IMR-90 (cell line): Measurements from ENCODE around the gene CRTC1. TPM values are rescaled to one million over a fixed set of nuclear protein-coding genes. Genes with fewer than 3 reads are reported as not detected.

Experiments
- ATAC-seq: fragments of 200-7000 bp; cut with Tn5 transposase; 2 replicates; pipeline ENCODE4 v1.9.1; 2020; ENCODE audit warnings: low read depth, mild to moderate bottlenecking, moderate library complexity
- BruUV-seq: library from RNA; stranded (reverse); fragments of 400-500 nt; replicated peaks from 2 replicates; lab custom pipeline; 2021; lab: Mats Ljungman, UMichigan
- CTCF ChIA-PET: fragments of 300-600 bp; formaldehyde crosslinking; extraction: SDS; loops from one replicate; lab custom pipeline; 2021; ENCODE audit warnings: antibody characterized with exemption; lab: Yijun Ruan, JAX
- POLR2A ChIA-PET: fragments of 300-600 bp; sonication (Branson Sonifier 250); formaldehyde crosslinking; loops from one replicate; lab custom pipeline; 2022; ENCODE audit warnings: antibody characterized with exemption; ENCODE audit not compliant: unreplicated experiment; lab: Charles Lee
- DNase-seq: peaks from one replicate; pipeline ENCODE4 v3.0.0; 2013
- H2AFZ ChIP-seq: replicated peaks from 2 replicates; pipeline ENCODE3; 2013; ENCODE audit warnings: low read length, mild to moderate bottlenecking; ENCODE audit not compliant: poor library complexity
- H2AK5ac ChIP-seq: 2 replicates; pipeline ENCODE4 v1.6.1; 2013; ENCODE audit warnings: low read depth, low read length, inconsistent platforms
- H2AK9ac ChIP-seq: replicated peaks from 2 replicates; pipeline ENCODE3; 2013; ENCODE audit warnings: mild to moderate bottlenecking, low read depth, low read length, moderate library complexity; ENCODE audit not compliant: poor library complexity
- H2BK120ac ChIP-seq: 2 replicates; pipeline ENCODE4 v1.6.1; 2013; ENCODE audit warnings: low read depth, low read length, inconsistent platforms
- H2BK15ac ChIP-seq: 3 replicates; pipeline ENCODE4 v1.6.1; 2013; ENCODE audit warnings: low read depth, low read length, inconsistent platforms
- H2BK20ac ChIP-seq: 2 replicates; pipeline ENCODE4 v1.6.1; 2013; ENCODE audit warnings: low read depth, mild to moderate bottlenecking, inconsistent platforms, low read length, moderate library complexity
- H2BK5ac ChIP-seq: 2 replicates; pipeline ENCODE4 v1.6.1; 2013; ENCODE audit warnings: mild to moderate bottlenecking, low read depth, low read length, inconsistent platforms; ENCODE audit not compliant: poor library complexity, severe bottlenecking
- H3K14ac ChIP-seq: replicated peaks from 2 replicates; pipeline ENCODE4 v1.6.1; 2013; ENCODE audit warnings: low read depth, low read length, inconsistent platforms
- H3K18ac ChIP-seq: 2 replicates; pipeline ENCODE4 v1.6.1; 2013; ENCODE audit warnings: low read depth, low read length, control low read depth
- H3K23ac ChIP-seq: 2 replicates; pipeline ENCODE4 v1.6.1; 2013; ENCODE audit warnings: low read depth, low read length, inconsistent platforms
- H3K27ac ChIP-seq: 2 replicates; pipeline ENCODE4 v1.5.1; 2013; ENCODE audit warnings: mild to moderate bottlenecking, control low read depth, low read length; ENCODE audit not compliant: insufficient read depth
- H3K27me3 ChIP-seq: 2 replicates; pipeline ENCODE4 v1.6.1; 2013; ENCODE audit warnings: low read length; ENCODE audit not compliant: control insufficient read depth, insufficient read depth
- H3K36me3 ChIP-seq: 2 replicates; pipeline ENCODE4 v1.6.1; 2013; ENCODE audit warnings: low read length, mixed read lengths; ENCODE audit not compliant: control insufficient read depth, insufficient read depth
- H3K4ac ChIP-seq: 2 replicates; pipeline ENCODE4 v1.6.1; 2013; ENCODE audit warnings: low read depth, low read length, inconsistent platforms
- H3K4me1 ChIP-seq: 2 replicates; pipeline ENCODE4 v1.6.1; 2013; ENCODE audit warnings: low read length, mixed read lengths; ENCODE audit not compliant: control insufficient read depth, insufficient read depth
- H3K4me2 ChIP-seq: 2 replicates; pipeline ENCODE4 v1.6.1; 2013; ENCODE audit warnings: low read depth, mild to moderate bottlenecking, control low read depth, low read length, moderate library complexity
- H3K4me3 ChIP-seq: 2 replicates; pipeline ENCODE4 v1.5.1; 2013; ENCODE audit warnings: low read depth, mild to moderate bottlenecking, control low read depth, low read length, moderate library complexity; ENCODE audit not compliant: insufficient read depth
- H3K56ac ChIP-seq: 2 replicates; pipeline ENCODE4 v1.6.1; 2013; ENCODE audit warnings: low read length, inconsistent platforms; ENCODE audit not compliant: insufficient read depth; ENCODE audit errors: extremely low read depth
- H3K79me1 ChIP-seq, 2 experiments: 2 replicates each; pipeline ENCODE4 v1.6.1; 2013; ENCODE audit warnings: low read length in 2 of 2, inconsistent platforms in 1 of 2, low read depth in 1 of 2
- H3K9ac ChIP-seq: 2 replicates; pipeline ENCODE4 v1.6.1; 2013; ENCODE audit warnings: low read depth, low read length, control low read depth
- H3K9me1 ChIP-seq: 2 replicates; pipeline ENCODE4 v1.6.1; 2013; ENCODE audit warnings: low read length, inconsistent platforms; ENCODE audit not compliant: insufficient read depth
- H3K9me3 ChIP-seq: 2 replicates; pipeline ENCODE4 v1.6.1; 2013; ENCODE audit warnings: low read length; ENCODE audit not compliant: control insufficient read depth, insufficient read depth
- H4K20me1 ChIP-seq: 2 replicates; pipeline ENCODE4 v1.6.1; 2013; ENCODE audit warnings: low read length, inconsistent platforms; ENCODE audit not compliant: insufficient read depth
- H4K5ac ChIP-seq: 2 replicates; pipeline ENCODE4 v1.6.1; 2013; ENCODE audit warnings: mild to moderate bottlenecking, low read depth, low read length, control low read depth
- H4K8ac ChIP-seq, 2 experiments: 2 replicates each; pipeline ENCODE4 v1.6.1; 2013; ENCODE audit warnings: low read depth in 2 of 2, low read length in 2 of 2, control low read depth in 1 of 2, inconsistent platforms in 1 of 2
- H4K91ac ChIP-seq: 2 replicates; pipeline ENCODE4 v1.6.1; 2013; ENCODE audit warnings: low read depth, low read length, inconsistent platforms; ENCODE audit not compliant: insufficient read depth
- BHLHE40 ChIP-seq: fragments of 150-350 bp; IDR thresholded peaks from 2 replicates; pipeline ENCODE4 v1.6.1; 2016; ENCODE audit warnings: mild to moderate bottlenecking, low read depth, low read length
- CEBPB ChIP-seq: IDR thresholded peaks from 2 replicates; pipeline ENCODE4 v1.6.1; 2012; ENCODE audit warnings: low read depth, low read length, improper control_type of control experiment
- CHD1 ChIP-seq: IDR thresholded peaks from 2 replicates; pipeline ENCODE4 v1.6.1; 2012; ENCODE audit warnings: low read depth, low read length, improper control_type of control experiment
- ELK1 ChIP-seq: fragments of 150-350 bp; IDR thresholded peaks from 2 replicates; pipeline ENCODE4 v1.6.1; 2016; ENCODE audit warnings: low read depth, mild to moderate bottlenecking, low read length, moderate library complexity, borderline replicate concordance
- FOS ChIP-seq: fragments of 150-350 bp; IDR thresholded peaks from 2 replicates; pipeline ENCODE4 v1.6.1; 2016; ENCODE audit warnings: low read depth, low read length
- MAFK ChIP-seq: IDR thresholded peaks from 2 replicates; pipeline ENCODE4 v1.6.1; 2012; ENCODE audit warnings: low read depth, low read length, improper control_type of control experiment
- MAZ ChIP-seq: IDR thresholded peaks from 2 replicates; pipeline ENCODE4 v1.6.1; 2012; ENCODE audit warnings: low read depth, mild to moderate bottlenecking, low read length, improper control_type of control experiment, moderate library complexity, borderline replicate concordance
- MXI1 ChIP-seq: IDR thresholded peaks from 2 replicates; pipeline ENCODE4 v1.6.1; 2012; ENCODE audit warnings: low read depth, mild to moderate bottlenecking, low read length, moderate library complexity, borderline replicate concordance
- NFE2L2 ChIP-seq: fragments of 150-350 bp; IDR thresholded peaks from 2 replicates; pipeline ENCODE4 v1.6.1; 2016; ENCODE audit warnings: low read depth, mild to moderate bottlenecking, low read length
- POLR2A ChIP-seq: IDR thresholded peaks from 2 replicates; pipeline ENCODE4 v1.6.1; 2012; ENCODE audit warnings: mild to moderate bottlenecking, low read depth, low read length
- RAD21 ChIP-seq: IDR thresholded peaks from 2 replicates; pipeline ENCODE4 v1.6.1; 2012; ENCODE audit warnings: low read length, improper control_type of control experiment
- RCOR1 ChIP-seq: IDR thresholded peaks from 2 replicates; pipeline ENCODE4 v1.6.1; 2012; ENCODE audit warnings: mild to moderate bottlenecking, low read length, improper control_type of control experiment; ENCODE audit not compliant: insufficient replicate concordance
- RFX5 ChIP-seq: IDR thresholded peaks from 2 replicates; pipeline ENCODE4 v1.8.0; 2012; ENCODE audit warnings: low read depth, mild to moderate bottlenecking, low read length, moderate library complexity
- SMC3 ChIP-seq: fragments of 150-350 bp; IDR thresholded peaks from 2 replicates; pipeline ENCODE4 v1.6.1; 2016; ENCODE audit warnings: low read depth, mild to moderate bottlenecking, antibody characterized with exemption, low read length, moderate library complexity
- USF2 ChIP-seq: fragments of 150-350 bp; IDR thresholded peaks from 2 replicates; pipeline ENCODE4 v1.6.1; 2017; ENCODE audit warnings: mild to moderate bottlenecking, antibody characterized with exemption, low read length, low read depth
- WGBS, 2 experiments: methylation state at CpG; one replicate each; pipeline versions ENCODE4 v1.1.5 to v1.1.7; 2013; ENCODE audit warnings: missing lambda C conversion rate in 2 of 2; ENCODE audit not compliant: insufficient read length in 1 of 2; ENCODE audit errors: extremely low coverage in 2 of 2; 5-methylcytosine and 5-hydroxymethylcytosine counted together
- dilution Hi-C: fragments of 300-500 bp; cut with HindIII; formaldehyde crosslinking; loops from one replicate; pipeline ENCODE4 v1.14.3; 2018; ENCODE audit warnings: low sequenced_read_pairs; ENCODE audit not compliant: unreplicated experiment
- in situ Hi-C: fragments of 300-500 bp; cut with MboI; formaldehyde crosslinking; loops from 3 replicates; pipeline ENCODE4 v1.14.3; 2019; ENCODE audit warnings: low sequenced_read_pairs, inconsistent platforms, mixed read lengths
- intact Hi-C: fragments of 100-400 bp; cut with micrococcal nuclease; formaldehyde crosslinking; loops from 2 replicates; pipeline ENCODE4 v1.10.0; 2022
- polyA plus RNA-seq, 3 experiments: library from polyadenylated mRNA; depleted of rRNA; stranded (reverse); fragments of >200 nt; gene quantifications; 2 replicates each; pipeline ENCODE4 v1.2.3, GENCODE V29; 2012; ENCODE audit warnings: low replicate concordance in 1 of 3
- total RNA-seq: library from RNA; depleted of rRNA; stranded (reverse); fragments of >200 nt; gene quantifications from 2 replicates; pipeline ENCODE4 v1.2.3, GENCODE V29; 2012
- TF ChIP-seq, protein P1 (sequence below): conservative IDR thresholded peaks from 2 replicates; pipeline ENCODE4 v1.5.1; 2012; ENCODE audit warnings: mild to moderate bottlenecking, low read depth, low read length, improper control_type of control experiment

The CRTC1 gene
- total and polyA plus RNA-seq, 2 of the 4 experiments (the other 2 are of a cell fraction), result 0.18 to 5.7 TPM

DNA sequence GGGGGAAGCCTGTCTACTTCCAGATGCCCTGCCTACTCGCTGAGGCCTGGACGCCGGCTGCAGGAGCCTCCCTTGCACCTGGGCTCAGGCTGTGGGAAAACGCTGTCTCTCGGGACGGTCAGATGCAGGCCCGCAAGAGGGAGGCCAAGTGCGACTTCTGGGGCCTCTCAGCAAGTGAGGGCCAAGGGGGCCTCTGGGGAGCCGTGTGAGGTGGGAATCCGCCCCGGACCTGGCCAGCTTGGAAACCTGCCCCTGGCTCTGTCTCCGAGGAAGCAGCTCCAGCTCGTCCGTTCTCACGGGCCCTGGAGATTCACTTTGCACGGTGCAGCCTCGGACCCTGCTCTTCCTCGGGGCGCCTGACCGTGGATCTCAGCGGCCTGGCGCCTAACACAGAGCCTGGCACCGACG lies 11.4 kb upstream of the CRTC1 start:
- Histone ChIP-seq H2AK9ac (peak overlapping the region; percentile 8), H3K79me1 (peaks cover 0 to 5% of the 10 kb centered on the region in 2 experiments; a peak in 2 of 4 replicates), H3K4me1 (peaks cover 13% of the 10 kb centered on the region), H4K20me1 (peaks cover 3% of the 10 kb centered on the region; the same call in 1 of the 2 replicates), H4K5ac (no peak overlapping the region), H3K14ac (no peak overlapping the region), H2BK15ac (no peak overlapping the region), H2BK120ac (no peak overlapping the region), H3K18ac (no peak overlapping the region; the same call in 1 of the 2 replicates), H2BK5ac (no peak overlapping the region), H3K56ac (no peak overlapping the region), H3K4me2 (no peak overlapping the region), H3K9me1 (no peaks in the 10 kb centered on the region; the same call in 1 of the 2 replicates), H3K23ac (no peak overlapping the region), H3K4ac (peak overlapping the region; percentile 32; the same call in 1 of the 2 replicates), H2AFZ (peak overlapping the region; percentile 4), H2AK5ac (0 out of 2 replicates have a peak overlapping the region, but pooled peaks have one; percentile 4), H4K8ac (no peak overlapping the region), H3K4me3 (no peak overlapping the region), H3K9me3 (0 out of 2 replicates have a peak, but pooled peaks cover 2% of the 10 kb centered on the region), H2BK20ac (no peak overlapping the region), H3K9ac (no peak overlapping the region), H3K27ac (no peak overlapping the region), H4K91ac (no peak overlapping the region; the same call in 1 of the 2 replicates), H3K36me3 (peaks cover 15% of the 10 kb centered on the region), H3K27me3 (no peaks in the 10 kb centered on the region)
- no peak for ATAC-seq
- intact Hi-C loops, result loop anchor here (1.0 to 10.0 kb wide), 3 partner anchors 78 to 217 kb away; no protein-coding TSS in a partner anchor
- WGBS, 2 experiments, result 68% methylated on average over 12 of the region's 24 CpGs; no CpG with 5 or more reads in 1 of the 2 experiments
- in situ Hi-C loops, result no loop called here
- POLR2A ChIA-PET, result no interaction called here
- CTCF ChIA-PET, result interaction anchor here (1.3 kb wide), 1 partner anchor 175 kb away, joined by 8 read pairs; no protein-coding TSS in a partner anchor
- TF ChIP-seq ELK1, result no peak
- no peak for TF ChIP-seq RFX5
- TF ChIP-seq NFE2L2, result no peak
- TF ChIP-seq BHLHE40, result no peak
- TF ChIP-seq FOS, result no peak
- TF ChIP-seq, protein P1, sequence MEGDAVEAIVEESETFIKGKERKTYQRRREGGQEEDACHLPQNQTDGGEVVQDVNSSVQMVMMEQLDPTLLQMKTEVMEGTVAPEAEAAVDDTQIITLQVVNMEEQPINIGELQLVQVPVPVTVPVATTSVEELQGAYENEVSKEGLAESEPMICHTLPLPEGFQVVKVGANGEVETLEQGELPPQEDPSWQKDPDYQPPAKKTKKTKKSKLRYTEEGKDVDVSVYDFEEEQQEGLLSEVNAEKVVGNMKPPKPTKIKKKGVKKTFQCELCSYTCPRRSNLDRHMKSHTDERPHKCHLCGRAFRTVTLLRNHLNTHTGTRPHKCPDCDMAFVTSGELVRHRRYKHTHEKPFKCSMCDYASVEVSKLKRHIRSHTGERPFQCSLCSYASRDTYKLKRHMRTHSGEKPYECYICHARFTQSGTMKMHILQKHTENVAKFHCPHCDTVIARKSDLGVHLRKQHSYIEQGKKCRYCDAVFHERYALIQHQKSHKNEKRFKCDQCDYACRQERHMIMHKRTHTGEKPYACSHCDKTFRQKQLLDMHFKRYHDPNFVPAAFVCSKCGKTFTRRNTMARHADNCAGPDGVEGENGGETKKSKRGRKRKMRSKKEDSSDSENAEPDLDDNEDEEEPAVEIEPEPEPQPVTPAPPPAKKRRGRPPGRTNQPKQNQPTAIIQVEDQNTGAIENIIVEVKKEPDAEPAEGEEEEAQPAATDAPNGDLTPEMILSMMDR, result no peak
- no peak for TF ChIP-seq RAD21
- TF ChIP-seq SMC3, result no peak
- no peak for TF ChIP-seq RCOR1
- no peak for TF ChIP-seq MAZ
- no peak for TF ChIP-seq CHD1
- TF ChIP-seq POLR2A, result no peak
- no peak for TF ChIP-seq MAFK
- no peak for TF ChIP-seq CEBPB
- no peak for TF ChIP-seq MXI1
- TF ChIP-seq USF2, result no peak
- dilution Hi-C loops, result no loop called here
- no peak for DNase-seq
- BruUV-seq, result no TSS peak
